Glomerular endothelial cell (primary cell): ENCODE results near the gene BRME1. TPM values are rescaled to one million over a fixed set of nuclear protein-coding genes. Genes with fewer than 3 reads are reported as not detected.

ENCODE experiments used
- DNase-seq: peaks from one replicate; pipeline ENCODE4 v3.0.0-alpha.2; 2011; ENCODE audit warnings: low read depth, low spot score; ENCODE audit errors: extremely low read depth
- total RNA-seq: library from RNA; depleted of rRNA; stranded (reverse); fragments of >200 nt; gene quantifications from 2 replicates; pipeline ENCODE4 v1.2.3, GENCODE V29; 2015

The BRME1 gene
- total RNA-seq, 1 donor from 2014 or later, result 1.4 TPM

GRCh38 chr19:13848340-13848677 lies 57.6 kb downstream of the BRME1 start:
- no peak for DNase-seq

DNA sequence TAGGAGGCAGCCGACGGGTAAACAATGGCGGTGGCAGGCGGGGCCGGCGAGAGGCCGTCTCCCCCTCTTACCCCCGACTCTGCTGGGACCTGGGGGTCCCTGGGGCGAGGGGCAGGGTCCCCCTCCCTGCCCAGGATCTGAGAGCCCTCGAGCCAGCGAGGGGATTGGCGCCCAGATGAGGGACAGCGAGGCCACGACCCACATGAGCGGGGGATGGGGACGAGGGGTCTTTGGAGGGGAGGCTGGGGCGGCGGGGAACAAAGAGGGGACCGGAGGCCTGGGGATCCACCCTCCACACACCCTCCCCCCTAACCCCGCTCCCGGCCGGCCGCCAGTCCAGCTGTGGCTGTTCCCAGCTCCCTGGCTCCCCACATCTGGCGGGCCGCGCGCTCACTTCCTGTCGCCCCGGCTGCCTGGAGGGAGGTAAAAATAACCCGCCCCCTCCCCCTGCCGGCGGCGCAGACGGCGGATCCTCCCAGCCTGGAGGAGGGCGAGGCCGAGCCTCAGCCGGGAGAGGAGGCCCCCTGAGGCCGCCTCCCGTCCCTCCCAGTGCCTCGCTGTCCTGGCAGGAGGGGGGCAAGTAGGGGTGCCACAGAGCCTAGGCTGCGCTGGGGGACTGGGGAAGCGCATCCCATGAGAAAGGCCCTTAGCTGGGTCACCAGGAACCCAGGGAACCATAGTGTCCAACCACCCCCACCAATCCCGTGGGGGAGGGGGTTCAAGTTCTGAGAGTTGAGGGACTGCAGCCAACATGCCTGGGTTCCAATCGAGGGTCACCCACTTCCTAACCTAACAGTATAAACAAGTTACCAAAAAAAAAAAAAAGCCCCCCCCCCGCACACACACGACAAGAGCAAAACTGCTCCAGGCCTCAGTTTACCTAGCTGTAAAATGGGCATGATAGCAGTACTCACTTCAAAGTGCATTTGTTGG lies 58.2 kb downstream of the BRME1 start:
- no peak for DNase-seq

DNA sequence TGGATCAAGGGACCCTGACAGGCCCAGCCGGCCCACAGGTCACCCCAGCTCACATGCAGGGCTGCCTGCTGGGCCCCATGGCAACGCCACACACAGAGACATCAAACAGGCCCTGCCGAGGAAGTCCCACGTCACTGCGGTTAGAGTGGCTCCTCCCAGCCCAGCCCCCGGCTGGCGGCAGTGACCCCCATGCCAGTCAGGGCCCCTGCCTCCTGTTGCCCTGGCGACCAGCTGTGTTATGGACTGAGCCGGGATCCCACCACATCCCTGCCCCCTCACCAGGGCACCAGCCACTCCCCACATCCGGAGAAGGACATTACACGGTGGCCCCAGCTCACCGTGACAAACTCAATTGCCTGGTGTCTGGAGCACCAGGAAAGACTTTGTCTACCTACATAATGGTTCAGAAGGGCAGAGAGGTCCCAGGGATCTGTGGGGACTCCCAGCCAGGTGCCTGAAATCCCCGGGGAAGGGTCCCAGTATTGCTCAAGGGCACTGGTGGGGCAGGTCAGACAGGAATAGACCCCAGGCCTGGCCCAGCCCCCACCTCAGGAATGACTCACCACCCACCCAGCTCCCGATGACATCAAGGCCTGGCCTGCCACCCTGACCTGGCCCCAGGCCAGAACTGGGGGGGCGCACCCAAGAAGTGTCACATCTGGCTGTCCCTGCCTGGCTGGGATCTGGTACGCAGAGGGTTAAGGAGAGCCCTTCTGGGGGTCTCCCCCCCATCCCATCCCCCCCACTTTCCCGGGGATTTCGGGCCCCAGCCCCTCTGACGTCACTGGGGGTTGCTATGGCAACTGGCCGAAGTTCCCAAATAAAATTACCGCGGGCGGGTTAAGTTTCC lies 59.1 kb downstream of the BRME1 start:
- no peak for DNase-seq

- no peak for DNase-seq
Measured at GRCh38 chr19:13844130-13844631, 61.7 kb downstream of the BRME1 start.

DNA sequence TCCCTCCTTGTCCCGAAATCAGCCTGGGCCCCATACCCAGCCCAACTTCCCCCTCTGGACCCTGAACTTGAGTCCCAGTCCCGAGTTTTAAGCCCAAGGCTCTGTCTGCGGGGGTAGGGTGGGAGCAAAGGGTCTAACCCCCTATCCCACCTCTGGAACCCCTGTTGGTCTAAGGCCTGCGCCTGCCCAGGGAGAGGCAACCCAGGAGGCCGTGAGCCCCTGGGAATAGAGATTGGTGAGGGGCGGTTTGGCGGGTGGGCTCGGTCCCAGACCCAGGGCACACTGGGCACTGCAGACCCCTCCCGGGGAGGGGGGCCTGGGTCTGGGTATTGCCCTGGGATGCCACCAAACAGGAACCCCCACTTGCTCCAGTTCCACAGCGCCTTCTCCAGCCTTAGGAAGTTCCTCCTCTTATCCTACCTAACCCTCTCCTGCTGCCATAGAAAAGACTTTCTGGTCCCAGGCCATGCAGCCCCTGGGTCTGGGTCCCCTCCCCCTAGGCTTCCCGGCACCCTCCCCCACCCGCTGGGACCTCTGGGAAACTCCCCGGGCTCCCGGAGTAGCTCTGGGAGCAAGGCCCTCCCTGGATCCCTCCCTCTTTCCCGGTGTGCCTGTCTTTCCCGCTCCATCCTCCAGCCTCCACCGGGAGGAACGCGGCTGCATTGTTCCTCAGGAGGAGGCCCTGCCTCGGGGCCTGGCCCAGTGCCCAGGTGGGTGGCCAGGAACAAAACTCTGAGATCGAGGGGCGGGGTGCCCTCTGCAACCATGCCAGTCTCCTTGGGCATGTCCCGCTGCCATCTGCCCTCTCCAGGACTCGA lies 62.6 kb downstream of the BRME1 start:
- DNase-seq, result no peak

- no peak for DNase-seq
Measured at GRCh38 chr19:13842291-13843103, 63.4 kb downstream of the BRME1 start.

- no peak for DNase-seq
Measured at GRCh38 chr19:13841962-13842290, 64.0 kb downstream of the BRME1 start.

DNA sequence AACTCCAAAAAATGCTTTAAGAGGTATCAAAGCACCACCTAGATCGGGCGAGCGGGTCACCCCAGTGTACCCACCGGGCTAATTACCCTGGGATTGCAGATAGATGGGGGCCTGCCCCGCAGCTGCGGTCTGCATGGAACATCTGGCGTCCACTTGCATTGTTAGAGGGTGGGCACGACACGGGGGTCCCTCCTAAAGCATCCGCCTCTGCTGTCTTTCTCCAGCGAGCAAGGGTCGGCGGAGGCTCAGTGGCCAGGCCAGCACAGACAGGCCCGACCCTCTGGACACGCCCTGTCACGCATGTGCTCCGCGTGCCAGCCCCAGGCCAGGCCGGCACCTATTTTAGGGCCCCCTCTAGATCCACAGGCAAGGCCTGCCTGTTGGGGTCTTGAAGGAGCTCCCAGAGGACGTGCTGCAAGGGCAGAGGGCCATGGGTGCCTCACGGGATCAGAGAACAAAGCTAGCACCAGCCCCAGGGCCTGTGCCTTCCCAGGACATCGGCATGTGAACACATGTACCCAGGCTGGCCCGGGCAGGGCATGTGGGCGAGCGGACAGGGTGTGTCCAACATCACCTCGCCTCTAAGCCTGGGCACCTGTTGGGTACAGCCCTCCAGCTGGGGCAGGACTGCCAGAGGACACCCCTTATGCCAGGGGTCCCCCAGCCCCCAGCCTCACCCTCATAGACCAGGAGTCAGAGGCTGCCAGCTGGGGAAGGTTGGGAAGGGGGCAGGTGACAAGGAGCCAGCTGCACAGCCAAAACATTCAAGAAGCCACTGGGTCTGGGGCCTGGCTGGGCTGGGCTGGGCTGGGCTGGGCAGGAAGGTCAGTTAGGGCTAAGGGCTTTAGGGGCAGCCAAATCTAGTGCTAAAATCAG lies 64.6 kb downstream of the BRME1 start:
- DNase-seq, result no peak

DNA sequence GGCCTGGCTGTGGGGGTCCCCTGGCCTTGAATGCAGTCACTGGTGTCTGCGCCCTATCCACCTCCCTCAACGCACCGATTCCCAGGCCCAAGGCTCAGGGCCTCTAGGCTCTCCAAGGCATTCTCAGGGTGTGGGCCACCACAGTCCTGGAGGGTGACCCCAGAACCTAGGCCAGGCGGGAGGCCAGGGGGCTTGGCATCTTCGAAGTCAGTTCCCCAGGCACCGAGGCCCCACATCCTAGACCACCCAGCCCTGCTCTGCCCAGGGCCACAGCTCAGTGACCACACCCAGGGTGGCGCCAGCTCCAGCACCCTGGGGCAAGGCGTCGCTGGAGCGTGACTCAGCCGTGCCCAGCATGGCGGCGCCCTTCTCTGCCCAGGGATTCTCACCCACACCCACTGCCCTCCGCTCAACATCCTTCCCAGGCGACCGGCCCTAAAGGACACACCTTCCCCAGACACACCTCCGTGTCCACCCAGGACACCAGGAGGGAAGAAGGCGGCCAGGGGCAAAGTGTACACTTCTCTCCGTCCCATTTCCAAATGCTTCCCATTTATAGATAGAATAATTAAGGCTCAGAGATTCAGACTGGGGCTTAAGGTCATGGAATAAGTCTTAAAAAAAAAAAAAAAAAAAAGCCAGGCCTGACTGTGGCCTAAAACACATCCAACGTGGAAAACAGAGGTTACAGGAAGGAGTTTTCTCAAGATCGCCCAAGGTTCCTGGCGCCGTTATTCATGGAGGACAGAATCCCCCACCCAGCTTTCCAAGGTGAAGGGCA lies 65.4 kb downstream of the BRME1 start:
- no peak for DNase-seq

DNA sequence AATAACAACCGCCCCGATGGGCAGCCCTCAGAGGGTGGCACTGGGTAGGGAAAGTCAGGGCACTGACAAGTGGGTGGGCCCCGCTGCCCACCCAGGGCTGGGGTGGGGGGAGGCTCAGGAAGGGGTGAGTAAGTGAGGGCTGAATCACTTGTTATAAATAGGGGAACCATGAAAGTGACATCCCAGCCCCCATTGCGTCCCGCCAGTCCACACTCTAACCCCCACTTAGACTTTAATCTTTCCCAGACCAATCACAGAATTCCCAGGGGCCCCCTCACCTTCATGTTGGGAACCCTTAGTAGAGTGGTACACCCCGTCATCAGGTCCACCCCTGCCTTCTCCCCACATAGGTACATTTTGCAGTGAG lies 66.0 kb downstream of the BRME1 start:
- DNase-seq, result no peak

- DNase-seq, result no peak
Measured at GRCh38 chr19:13839130-13839937, 66.6 kb downstream of the BRME1 start.

- DNase-seq, result no peak
Measured at GRCh38 chr19:13838435-13839129, 67.3 kb downstream of the BRME1 start.

GRCh38 chr19:13835791-13836723 lies 69.9 kb downstream of the BRME1 start:
- no peak for DNase-seq

- no peak for DNase-seq
Measured at GRCh38 chr19:13834244-13835069, 71.5 kb downstream of the BRME1 start.
